ENCODE measurements around the gene RPS16.
A peak's percentile ranks its signal among the peaks of the same experiment; 100 is the strongest.

RPS16 gene

GRCh38 chr19:39417463-39418181, 18.1 kb downstream of the RPS16 start:
- DNase-seq: no peak

- DNase-seq: no peak
Measured at GRCh38 chr19:39416152-39417120, 19.3 kb downstream of the RPS16 start.

GRCh38 chr19:39415111-39416046, 20.4 kb downstream of the RPS16 start:
- DNase-seq: no peak

- DNase-seq: no peak
Measured at GRCh38 chr19:39413911-39414608, 21.7 kb downstream of the RPS16 start.

GRCh38 chr19:39413272-39413910, 22.4 kb downstream of the RPS16 start:
- no peak for DNase-seq

- DNase-seq: no peak
Measured at GRCh38 chr19:39412867-39413271, 22.9 kb downstream of the RPS16 start.

GRCh38 chr19:39412100-39412866, 23.5 kb downstream of the RPS16 start, which contains the start of gene PLEKHG2:
PLEKHG2 (plus strand) TSS chr19:39412669; CDS start chr19:39414087, 1,418 bp downstream.
- no peak for DNase-seq

GRCh38 chr19:39411832-39412099, 24.0 kb downstream of the RPS16 start:
- DNase-seq: no peak

- no peak for DNase-seq
Measured at GRCh38 chr19:39411081-39411831, 24.5 kb downstream of the RPS16 start.

GRCh38 chr19:39410831-39411080, 25.0 kb downstream of the RPS16 start:
- DNase-seq: no peak

- no peak for DNase-seq
Measured at GRCh38 chr19:39410017-39410830, 25.5 kb downstream of the RPS16 start.

GRCh38 chr19:39409208-39410016, 26.3 kb downstream of the RPS16 start:
- DNase-seq: peak; percentile 86

GRCh38 chr19:39408392-39409207, 27.1 kb downstream of the RPS16 start:
- no peak for DNase-seq

GRCh38 chr19:39407660-39408391, 27.9 kb downstream of the RPS16 start:
- DNase-seq: no peak

- DNase-seq: no peak
Measured at GRCh38 chr19:39407410-39407659, 28.4 kb downstream of the RPS16 start.

- DNase-seq: no peak
Measured at GRCh38 chr19:39406656-39407409, 28.9 kb downstream of the RPS16 start, which contains the start of gene ZFP36. ZFP36 (plus strand) TSS chr19:39406847; CDS start chr19:39406905, 58 bp downstream.

Measured in cortex of kidney (tissue), 1 donor.